B cell (primary cell): ENCODE results near the gene FBXL16.

Experiments used
- EZH2 ChIP-seq: IDR thresholded peaks from 2 replicates; pipeline ENCODE4 v1.6.1; 2012; ENCODE audit warnings: borderline replicate concordance, low read depth, mild to moderate bottlenecking, moderate library complexity, low read length; ENCODE audit not compliant: insufficient read depth, poor library complexity, severe bottlenecking
- TF ChIP-seq, protein P1 (sequence below): fragments of 200-600 bp; IDR thresholded peaks from one replicate; pipeline ENCODE4 v1.8.0; 2022; ENCODE audit warnings: antibody characterized with exemption, mild to moderate bottlenecking

DNA sequence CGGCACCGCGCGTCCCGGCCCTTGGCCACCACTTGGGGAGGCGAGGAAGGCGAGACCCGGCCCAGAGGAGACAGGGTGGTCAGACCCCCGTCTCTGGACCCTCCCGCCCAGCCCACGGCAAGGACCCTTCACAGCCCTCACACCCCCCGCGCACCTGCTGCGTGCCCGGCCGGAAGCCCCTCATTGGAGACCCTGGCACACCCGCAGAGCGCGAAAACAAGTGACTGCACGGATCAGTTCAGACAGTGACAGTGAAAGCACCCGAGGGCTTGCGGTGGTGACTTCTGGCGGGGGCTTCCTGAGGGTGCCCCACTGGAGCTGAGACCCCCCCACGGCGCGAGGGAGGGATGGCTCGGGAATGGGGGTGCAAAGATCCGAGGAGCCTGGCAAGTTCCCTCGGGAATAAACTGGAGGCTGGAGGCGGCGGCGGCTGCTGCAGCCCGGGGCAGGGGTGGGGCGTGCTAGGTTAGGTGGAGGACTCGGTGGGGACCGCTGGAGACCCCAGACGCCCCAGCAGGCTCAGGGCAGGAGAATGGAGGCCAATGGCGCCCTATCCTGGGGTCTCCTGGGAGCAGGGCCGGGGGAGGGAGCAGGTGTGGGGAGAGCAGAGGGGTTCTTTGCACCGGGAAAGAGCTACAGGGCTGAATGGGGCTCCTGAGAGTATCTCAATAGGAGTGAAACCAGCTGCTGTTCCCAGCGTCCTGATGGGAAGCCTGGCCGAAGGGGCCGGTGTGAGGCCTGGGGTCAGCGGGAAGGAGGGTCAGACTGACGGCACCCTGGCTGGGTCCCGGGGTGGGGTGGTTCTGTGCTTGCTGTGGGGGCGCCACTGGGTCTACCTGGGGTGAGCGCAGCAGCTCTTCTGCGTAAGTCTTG is 824 bp upstream of the FBXL16 start:
- TF ChIP-seq, protein P1, sequence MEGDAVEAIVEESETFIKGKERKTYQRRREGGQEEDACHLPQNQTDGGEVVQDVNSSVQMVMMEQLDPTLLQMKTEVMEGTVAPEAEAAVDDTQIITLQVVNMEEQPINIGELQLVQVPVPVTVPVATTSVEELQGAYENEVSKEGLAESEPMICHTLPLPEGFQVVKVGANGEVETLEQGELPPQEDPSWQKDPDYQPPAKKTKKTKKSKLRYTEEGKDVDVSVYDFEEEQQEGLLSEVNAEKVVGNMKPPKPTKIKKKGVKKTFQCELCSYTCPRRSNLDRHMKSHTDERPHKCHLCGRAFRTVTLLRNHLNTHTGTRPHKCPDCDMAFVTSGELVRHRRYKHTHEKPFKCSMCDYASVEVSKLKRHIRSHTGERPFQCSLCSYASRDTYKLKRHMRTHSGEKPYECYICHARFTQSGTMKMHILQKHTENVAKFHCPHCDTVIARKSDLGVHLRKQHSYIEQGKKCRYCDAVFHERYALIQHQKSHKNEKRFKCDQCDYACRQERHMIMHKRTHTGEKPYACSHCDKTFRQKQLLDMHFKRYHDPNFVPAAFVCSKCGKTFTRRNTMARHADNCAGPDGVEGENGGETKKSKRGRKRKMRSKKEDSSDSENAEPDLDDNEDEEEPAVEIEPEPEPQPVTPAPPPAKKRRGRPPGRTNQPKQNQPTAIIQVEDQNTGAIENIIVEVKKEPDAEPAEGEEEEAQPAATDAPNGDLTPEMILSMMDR: no peak
- TF ChIP-seq EZH2: no peak
